HG03095 (cell line): ENCODE results near the gene SH3BP4.

Experiments used
- ATAC-seq: cut with Tn5 transposase; IDR thresholded peaks from one replicate; pipeline ENCODE4 v1.9.1; 2021; ENCODE audit warnings: moderate library complexity; ENCODE audit not compliant: unreplicated experiment

SH3BP4 gene

GRCh38 chr2:234982096-234982834, 30.4 kb downstream of the SH3BP4 start:
- ATAC-seq = no peak

GRCh38 chr2:234983011-234983726, 31.4 kb downstream of the SH3BP4 start:
- no peak for ATAC-seq

GRCh38 chr2:234985608-234986245, 33.9 kb downstream of the SH3BP4 start:
- no peak for ATAC-seq

GRCh38 chr2:234986390-234986789, 34.6 kb downstream of the SH3BP4 start:
- ATAC-seq = no peak

- no peak for ATAC-seq
Measured at GRCh38 chr2:234986876-234987720, 35.3 kb downstream of the SH3BP4 start.

GRCh38 chr2:234987754-234988153, 35.9 kb downstream of the SH3BP4 start:
- no peak for ATAC-seq

- ATAC-seq = no peak
Measured at GRCh38 chr2:234988491-234988890, 36.7 kb downstream of the SH3BP4 start.

- ATAC-seq = no peak
Measured at GRCh38 chr2:234989183-234989701, 37.4 kb downstream of the SH3BP4 start.

- no peak for ATAC-seq
Measured at GRCh38 chr2:234990300-234990699, 38.5 kb downstream of the SH3BP4 start.

- ATAC-seq = no peak
Measured at GRCh38 chr2:234991290-234991689, 39.5 kb downstream of the SH3BP4 start.

- ATAC-seq = no peak
Measured at GRCh38 chr2:234991793-234992192, 40.0 kb downstream of the SH3BP4 start.

- no peak for ATAC-seq
Measured at GRCh38 chr2:234992196-234992595, 40.4 kb downstream of the SH3BP4 start.

GRCh38 chr2:234992624-234993349, 41.0 kb downstream of the SH3BP4 start:
- no peak for ATAC-seq

GRCh38 chr2:234993541-234993981, 41.7 kb downstream of the SH3BP4 start:
- no peak for ATAC-seq

GRCh38 chr2:234994438-234995321, 42.9 kb downstream of the SH3BP4 start:
- no peak for ATAC-seq

GRCh38 chr2:234995332-234996068, 43.7 kb downstream of the SH3BP4 start:
- ATAC-seq = no peak

- no peak for ATAC-seq
Measured at GRCh38 chr2:234996069-234996940, 44.5 kb downstream of the SH3BP4 start.

GRCh38 chr2:234996941-234997270, 45.1 kb downstream of the SH3BP4 start:
- ATAC-seq = no peak
